Endodermal cell (in vitro differentiated cells): ENCODE measurements around the gene COCH. TPM values are rescaled to one million over a fixed set of nuclear protein-coding genes. Genes with fewer than 3 reads are reported as not detected.

Source experiments
- DNase-seq: peaks from one replicate; pipeline ENCODE4 v3.0.0-alpha.2; 2017
- H3K27ac ChIP-seq: 2 replicates; pipeline ENCODE4 v1.5.1; 2013; ENCODE audit warnings: mild to moderate bottlenecking, low read depth, low read length, moderate library complexity
- H3K27me3 ChIP-seq: 2 replicates; pipeline ENCODE4 v1.6.1; 2013; ENCODE audit warnings: mild to moderate bottlenecking, low read length, moderate library complexity; ENCODE audit not compliant: insufficient read depth, control insufficient read depth, poor library complexity, severe bottlenecking
- H3K36me3 ChIP-seq: 2 replicates; pipeline ENCODE4 v1.7.0; 2013; ENCODE audit warnings: mild to moderate bottlenecking, low read length, moderate library complexity; ENCODE audit not compliant: control insufficient read depth, insufficient read depth
- H3K4me1 ChIP-seq: one replicate; pipeline ENCODE4 v1.7.0; 2013; ENCODE audit warnings: low read length; ENCODE audit not compliant: control insufficient read depth, insufficient read depth
- H3K4me3 ChIP-seq: 2 replicates; pipeline ENCODE4 v1.5.1; 2013; ENCODE audit warnings: mild to moderate bottlenecking, low read length, moderate library complexity
- H3K9ac ChIP-seq: 2 replicates; pipeline ENCODE4 v1.6.1; 2013; ENCODE audit warnings: mild to moderate bottlenecking, low read length, moderate library complexity; ENCODE audit not compliant: poor library complexity, severe bottlenecking; ENCODE audit errors: extremely low read depth
- H3K9me3 ChIP-seq: 2 replicates; pipeline ENCODE4 v1.6.1; 2013; ENCODE audit warnings: mild to moderate bottlenecking, low read length, moderate library complexity; ENCODE audit not compliant: control insufficient read depth
- H3K27ac Mint-ChIP-seq: 2 replicates; pipeline ENCODE4 v1.8.0; 2020; ENCODE audit warnings: mixed read lengths
- H3K27me3 Mint-ChIP-seq: 2 replicates; pipeline ENCODE4 v1.8.0; 2021; ENCODE audit warnings: mild to moderate bottlenecking, mixed read lengths; ENCODE audit not compliant: insufficient read depth
- H3K36me3 Mint-ChIP-seq: 2 replicates; pipeline ENCODE4 v1.8.0; 2020; ENCODE audit warnings: low read depth, mixed read lengths
- H3K4me1 Mint-ChIP-seq: 2 replicates; pipeline ENCODE4 v1.8.0; 2020; ENCODE audit warnings: mixed read lengths
- H3K4me3 Mint-ChIP-seq: 2 replicates; pipeline ENCODE4 v1.8.0; 2020; ENCODE audit warnings: mild to moderate bottlenecking, moderate library complexity, mixed read lengths
- H3K9me3 Mint-ChIP-seq: 2 replicates; pipeline ENCODE4 v1.8.0; 2020; ENCODE audit warnings: mild to moderate bottlenecking, mixed read lengths
- WGBS, 2 experiments: methylation state at CpG; one replicate each; pipeline versions ENCODE4 v1.1.5 to v1.1.7; 2013; ENCODE audit warnings: missing lambda C conversion rate in 2 of 2, mixed read lengths in 1 of 2; ENCODE audit not compliant: insufficient coverage in 1 of 2, insufficient read length in 1 of 2; 5-methylcytosine and 5-hydroxymethylcytosine counted together
- total RNA-seq, 2 donors: library from RNA; stranded (reverse); fragmentation: NEBNext Ultra II Directional in 1 of 2; extraction: Animal tissue kit (Norgen Biotek cat#: 25700) in 1 of 2; gene quantifications; 2 replicates in 1 of 2; 3 replicates in 1 of 2; pipeline ENCODE4 v1.2.1, GENCODE V29; 2021
- TF ChIP-seq, protein P1 (sequence below): fragments of 200-600 bp; sonication (generic); conservative IDR thresholded peaks from 2 replicates; pipeline ENCODE4 v1.5.0; 2021; ENCODE audit warnings: antibody characterized with exemption, mild to moderate bottlenecking

The COCH gene
- total RNA-seq, 2 donors from 2014 or later, result 59.1 to 76.2 TPM

DNA sequence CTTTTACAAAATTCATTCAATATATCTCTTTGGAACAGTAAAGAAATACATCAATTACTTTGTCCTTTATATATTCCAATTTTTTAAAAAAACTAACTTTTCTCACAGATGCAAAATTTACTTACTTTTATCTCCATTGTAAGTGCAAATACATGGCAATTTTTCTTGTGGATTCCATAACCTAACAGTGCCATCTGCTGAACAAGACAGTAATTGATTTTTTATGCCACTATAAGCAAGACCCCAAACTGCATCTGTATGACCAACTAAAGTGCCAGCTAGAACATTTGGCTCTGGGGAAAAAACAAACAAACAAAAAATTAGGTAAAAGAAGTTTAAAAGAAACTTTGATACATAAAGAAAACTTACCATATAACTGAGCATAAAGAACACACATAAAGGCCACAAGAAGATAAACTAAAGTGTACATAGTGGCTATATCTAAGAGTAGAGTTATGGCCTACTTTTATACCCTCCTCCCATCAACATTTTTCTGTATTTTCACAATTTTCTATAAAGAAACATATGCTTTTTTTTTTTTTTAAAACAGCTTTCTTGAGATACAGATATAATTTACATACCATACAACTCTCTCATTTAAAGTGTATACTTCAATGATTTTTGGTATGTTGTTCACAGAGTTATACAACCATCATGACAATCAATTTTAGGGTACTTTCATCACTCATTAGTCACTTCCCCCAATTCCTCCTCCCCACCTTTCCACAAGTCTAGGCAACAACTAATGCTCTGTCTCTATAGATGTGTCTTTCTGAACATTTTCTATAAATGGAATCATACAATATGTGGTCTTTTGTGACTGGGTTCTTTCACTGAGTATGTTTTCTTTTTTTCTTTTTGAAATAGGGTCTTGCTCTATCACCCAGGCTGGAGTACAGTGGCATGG is 32.6 kb downstream of the COCH start:
- Histone ChIP-seq H3K36me3 (peaks cover 95% of the 10 kb centered on the region), H3K9ac (no peak overlapping the region), H3K4me1 (no peaks in the 10 kb centered on the region), H3K27ac (no peak overlapping the region), H3K4me3 (no peak overlapping the region), H3K27me3 (no peaks in the 10 kb centered on the region), H3K9me3 (no peaks in the 10 kb centered on the region)
- no peak overlapping the region for H3K4me3 Mint-ChIP-seq
- no peak overlapping the region for H3K27ac Mint-ChIP-seq
- H3K27me3 Mint-ChIP-seq, result no peaks in the 10 kb centered on the region
- peaks cover 43% of the 10 kb centered on the region for H3K36me3 Mint-ChIP-seq
- H3K9me3 Mint-ChIP-seq, result no peaks in the 10 kb centered on the region
- H3K4me1 Mint-ChIP-seq, result no peaks in the 10 kb centered on the region
- TF ChIP-seq, protein P1, sequence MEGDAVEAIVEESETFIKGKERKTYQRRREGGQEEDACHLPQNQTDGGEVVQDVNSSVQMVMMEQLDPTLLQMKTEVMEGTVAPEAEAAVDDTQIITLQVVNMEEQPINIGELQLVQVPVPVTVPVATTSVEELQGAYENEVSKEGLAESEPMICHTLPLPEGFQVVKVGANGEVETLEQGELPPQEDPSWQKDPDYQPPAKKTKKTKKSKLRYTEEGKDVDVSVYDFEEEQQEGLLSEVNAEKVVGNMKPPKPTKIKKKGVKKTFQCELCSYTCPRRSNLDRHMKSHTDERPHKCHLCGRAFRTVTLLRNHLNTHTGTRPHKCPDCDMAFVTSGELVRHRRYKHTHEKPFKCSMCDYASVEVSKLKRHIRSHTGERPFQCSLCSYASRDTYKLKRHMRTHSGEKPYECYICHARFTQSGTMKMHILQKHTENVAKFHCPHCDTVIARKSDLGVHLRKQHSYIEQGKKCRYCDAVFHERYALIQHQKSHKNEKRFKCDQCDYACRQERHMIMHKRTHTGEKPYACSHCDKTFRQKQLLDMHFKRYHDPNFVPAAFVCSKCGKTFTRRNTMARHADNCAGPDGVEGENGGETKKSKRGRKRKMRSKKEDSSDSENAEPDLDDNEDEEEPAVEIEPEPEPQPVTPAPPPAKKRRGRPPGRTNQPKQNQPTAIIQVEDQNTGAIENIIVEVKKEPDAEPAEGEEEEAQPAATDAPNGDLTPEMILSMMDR, result peak; percentile 44
- no peak for DNase-seq

GRCh38 chr14:30907659-30908057 is 33.3 kb downstream of the COCH start:
- WGBS, 2 experiments, result 100% methylated on average over 1 of the region's 1 CpG; no CpG with 5 or more reads in 1 of the 2 experiments
- Histone ChIP-seq H3K36me3 (peaks cover 95% of the 10 kb centered on the region), H3K4me1 (no peaks in the 10 kb centered on the region), H3K9me3 (no peaks in the 10 kb centered on the region), H3K27me3 (no peaks in the 10 kb centered on the region), H3K27ac (no peak overlapping the region), H3K4me3 (no peak overlapping the region), H3K9ac (no peak overlapping the region)
- peaks cover 38% of the 10 kb centered on the region for H3K36me3 Mint-ChIP-seq
- H3K4me3 Mint-ChIP-seq, result no peak overlapping the region
- no peak overlapping the region for H3K27ac Mint-ChIP-seq
- TF ChIP-seq, protein P1, result no peak
- H3K27me3 Mint-ChIP-seq, result no peaks in the 10 kb centered on the region
- H3K4me1 Mint-ChIP-seq, result no peaks in the 10 kb centered on the region
- no peaks in the 10 kb centered on the region for H3K9me3 Mint-ChIP-seq
- no peak for DNase-seq

DNA sequence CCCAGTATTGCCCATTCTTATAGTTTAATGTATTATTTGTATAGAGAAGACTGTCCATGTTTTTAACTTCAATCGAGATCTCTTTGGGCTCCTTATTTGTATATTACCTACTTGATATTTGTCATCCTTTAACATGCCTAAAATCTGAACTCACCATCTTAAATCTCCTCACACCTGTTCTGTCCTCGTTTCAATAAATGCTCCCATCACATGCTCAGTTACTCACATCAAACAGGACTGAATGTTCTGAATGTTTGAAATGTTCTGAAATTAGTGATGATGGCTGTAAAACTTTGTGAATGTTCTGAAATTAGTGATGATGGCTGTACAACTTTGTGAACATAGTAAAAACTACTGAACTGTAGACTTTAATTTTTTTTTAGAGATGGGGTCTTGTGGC is 34.5 kb downstream of the COCH start:
- TF ChIP-seq, protein P1, result no peak
- no peak overlapping the region for H3K4me3 ChIP-seq
- Mint-ChIP-seq H3K36me3 (peaks cover 35% of the 10 kb centered on the region), H3K4me1 (no peaks in the 10 kb centered on the region), H3K4me3 (no peak overlapping the region), H3K9me3 (no peaks in the 10 kb centered on the region), H3K27ac (no peak overlapping the region), H3K27me3 (no peaks in the 10 kb centered on the region)
- H3K27ac ChIP-seq, result no peak overlapping the region
- no peak for DNase-seq
- no peaks in the 10 kb centered on the region for H3K27me3 ChIP-seq
- H3K4me1 ChIP-seq, result no peaks in the 10 kb centered on the region
- no peaks in the 10 kb centered on the region for H3K9me3 ChIP-seq
- 71 to 95% methylated on average over 1 to 2 of the region's 2 CpGs for WGBS, 2 experiments
- peaks cover 95% of the 10 kb centered on the region for H3K36me3 ChIP-seq
- H3K9ac ChIP-seq, result no peak overlapping the region
